Osteoblast (primary cell): ENCODE results near the gene SULF2. TPM values are rescaled to one million over a fixed set of nuclear protein-coding genes. Genes with fewer than 3 reads are reported as not detected.

Experiments
- DNase-seq: peaks from one replicate; pipeline ENCODE4 v3.0.0; 2011; ENCODE audit warnings: low spot score, mixed read lengths; ENCODE audit not compliant: insufficient read length; ENCODE audit errors: missing footprints
- H2AFZ ChIP-seq: 2 replicates; pipeline ENCODE4 v1.6.0; 2011; ENCODE audit warnings: mild to moderate bottlenecking, low read length
- H3K27ac ChIP-seq: 2 replicates; pipeline ENCODE4 v1.5.1; 2011; ENCODE audit warnings: mild to moderate bottlenecking, low read depth, low read length, moderate library complexity
- H3K27me3 ChIP-seq: 2 replicates; pipeline ENCODE4 v1.6.0; 2012; ENCODE audit warnings: mild to moderate bottlenecking, control low read depth, inconsistent platforms, low read length, moderate library complexity; ENCODE audit not compliant: insufficient read depth
- H3K36me3 ChIP-seq: 2 replicates; pipeline ENCODE4 v1.5.1; 2011; ENCODE audit warnings: mild to moderate bottlenecking, low read length, control low read depth, moderate library complexity; ENCODE audit not compliant: insufficient read depth
- H3K4me1 ChIP-seq: 2 replicates; pipeline ENCODE4 v1.5.1; 2011; ENCODE audit warnings: mild to moderate bottlenecking, low read length, control low read depth, moderate library complexity; ENCODE audit not compliant: insufficient read depth
- H3K4me2 ChIP-seq: 2 replicates; pipeline ENCODE4 v1.6.0; 2011; ENCODE audit warnings: mild to moderate bottlenecking, low read length; ENCODE audit not compliant: insufficient read depth
- H3K4me3 ChIP-seq: fragments of 200-600 bp; sonication (generic); 3 replicates; pipeline ENCODE4 v1.5.1; 2012; ENCODE audit warnings: mild to moderate bottlenecking, low read length, inconsistent platforms; ENCODE audit not compliant: insufficient read depth
- H3K79me2 ChIP-seq: 2 replicates; pipeline ENCODE4 v1.6.0; 2012; ENCODE audit warnings: mild to moderate bottlenecking, low read length, control low read depth, inconsistent platforms; ENCODE audit not compliant: insufficient read depth
- H3K9me3 ChIP-seq: 2 replicates; pipeline ENCODE4 v1.5.1; 2011; ENCODE audit warnings: low read depth, low read length, control low read depth
- H4K20me1 ChIP-seq: 2 replicates; pipeline ENCODE4 v1.6.0; 2012; ENCODE audit warnings: mild to moderate bottlenecking, low read length, control low read depth; ENCODE audit not compliant: insufficient read depth
- total RNA-seq: library from RNA; depleted of rRNA; stranded (reverse); fragments of >200 nt; gene quantifications from 2 replicates; pipeline ENCODE4 v1.2.3, GENCODE V29; 2012
- TF ChIP-seq, protein P1 (sequence below): IDR thresholded peaks from 2 replicates; pipeline ENCODE4 v1.5.1; 2011; ENCODE audit warnings: mild to moderate bottlenecking, low read depth, low read length, moderate library complexity; ENCODE audit errors: extremely low read depth

The SULF2 gene
- total RNA-seq, 1 donor: 102 TPM

GRCh38 chr20:47815416-47815806 lies 30.1 kb upstream of the SULF2 start:
- H3K9me3 ChIP-seq: no peaks in the 10 kb centered on the region
- no peak overlapping the region for H3K4me3 ChIP-seq
- H3K4me2 ChIP-seq: no peak overlapping the region
- H3K27ac ChIP-seq: no peak overlapping the region
- H3K27me3 ChIP-seq: peaks cover 47% of the 10 kb centered on the region
- H3K36me3 ChIP-seq: no peaks in the 10 kb centered on the region
- no peak overlapping the region for H2AFZ ChIP-seq
- no peak for DNase-seq
- no peaks in the 10 kb centered on the region for H3K79me2 ChIP-seq
- no peaks in the 10 kb centered on the region for H4K20me1 ChIP-seq
- TF ChIP-seq, protein P1, sequence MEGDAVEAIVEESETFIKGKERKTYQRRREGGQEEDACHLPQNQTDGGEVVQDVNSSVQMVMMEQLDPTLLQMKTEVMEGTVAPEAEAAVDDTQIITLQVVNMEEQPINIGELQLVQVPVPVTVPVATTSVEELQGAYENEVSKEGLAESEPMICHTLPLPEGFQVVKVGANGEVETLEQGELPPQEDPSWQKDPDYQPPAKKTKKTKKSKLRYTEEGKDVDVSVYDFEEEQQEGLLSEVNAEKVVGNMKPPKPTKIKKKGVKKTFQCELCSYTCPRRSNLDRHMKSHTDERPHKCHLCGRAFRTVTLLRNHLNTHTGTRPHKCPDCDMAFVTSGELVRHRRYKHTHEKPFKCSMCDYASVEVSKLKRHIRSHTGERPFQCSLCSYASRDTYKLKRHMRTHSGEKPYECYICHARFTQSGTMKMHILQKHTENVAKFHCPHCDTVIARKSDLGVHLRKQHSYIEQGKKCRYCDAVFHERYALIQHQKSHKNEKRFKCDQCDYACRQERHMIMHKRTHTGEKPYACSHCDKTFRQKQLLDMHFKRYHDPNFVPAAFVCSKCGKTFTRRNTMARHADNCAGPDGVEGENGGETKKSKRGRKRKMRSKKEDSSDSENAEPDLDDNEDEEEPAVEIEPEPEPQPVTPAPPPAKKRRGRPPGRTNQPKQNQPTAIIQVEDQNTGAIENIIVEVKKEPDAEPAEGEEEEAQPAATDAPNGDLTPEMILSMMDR: no peak
- H3K4me1 ChIP-seq: no peaks in the 10 kb centered on the region

DNA sequence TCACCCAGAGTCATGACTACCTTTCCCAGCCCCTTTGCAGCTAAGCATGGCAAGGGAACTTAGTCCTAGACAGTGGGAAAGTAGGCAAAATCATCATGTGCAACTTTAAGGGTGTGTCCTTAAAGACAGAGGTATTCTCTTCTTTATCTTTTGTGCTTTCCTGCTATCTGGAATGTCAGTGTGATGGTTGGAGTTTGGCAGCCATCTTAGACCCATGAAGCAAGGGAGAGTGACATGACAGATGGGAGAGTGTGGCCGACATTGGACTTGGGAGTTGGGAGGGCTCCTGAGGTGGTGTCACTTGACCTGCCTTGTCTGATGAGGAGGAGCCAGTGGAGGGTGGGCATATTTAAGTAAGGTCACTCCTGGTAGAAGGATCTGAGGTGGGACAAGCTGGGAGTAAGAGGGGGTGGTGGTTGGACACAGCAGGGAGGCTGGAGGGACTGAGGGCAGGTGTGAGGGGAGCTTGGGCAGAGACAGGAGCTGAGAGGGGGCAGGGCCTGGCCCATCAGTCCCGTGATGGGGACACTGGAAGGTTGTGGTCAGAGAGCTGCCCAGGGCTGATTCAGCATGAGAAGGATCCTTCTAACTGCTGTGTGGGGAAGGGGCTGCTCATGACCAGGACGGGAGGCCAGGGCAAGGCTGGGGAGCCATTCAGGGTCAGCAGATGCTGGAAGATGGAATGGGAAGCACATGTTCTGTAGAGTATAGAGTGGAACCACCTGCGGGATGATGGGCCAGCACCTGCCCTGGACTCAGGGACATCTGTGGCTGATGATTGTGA lies 29.5 kb upstream of the SULF2 start:
- peaks cover 53% of the 10 kb centered on the region for H3K27me3 ChIP-seq
- TF ChIP-seq, protein P1: no peak
- H3K4me3 ChIP-seq: no peak overlapping the region
- no peaks in the 10 kb centered on the region for H4K20me1 ChIP-seq
- DNase-seq: peak; percentile 49
- no peak overlapping the region for H3K27ac ChIP-seq
- H2AFZ ChIP-seq: no peak overlapping the region
- no peaks in the 10 kb centered on the region for H3K9me3 ChIP-seq
- H3K4me1 ChIP-seq: no peaks in the 10 kb centered on the region
- no peaks in the 10 kb centered on the region for H3K36me3 ChIP-seq
- no peak overlapping the region for H3K4me2 ChIP-seq
- no peaks in the 10 kb centered on the region for H3K79me2 ChIP-seq

GRCh38 chr20:47810721-47811347 lies 25.6 kb upstream of the SULF2 start:
- H3K9me3 ChIP-seq: no peaks in the 10 kb centered on the region
- H3K4me2 ChIP-seq: no peak overlapping the region
- no peaks in the 10 kb centered on the region for H4K20me1 ChIP-seq
- no peak overlapping the region for H3K27ac ChIP-seq
- H3K27me3 ChIP-seq: peaks cover 41% of the 10 kb centered on the region
- no peaks in the 10 kb centered on the region for H3K36me3 ChIP-seq
- H3K79me2 ChIP-seq: no peaks in the 10 kb centered on the region
- TF ChIP-seq, protein P1: no peak
- H3K4me3 ChIP-seq: no peak overlapping the region
- H3K4me1 ChIP-seq: no peaks in the 10 kb centered on the region
- no peak overlapping the region for H2AFZ ChIP-seq
- DNase-seq: no peak

GRCh38 chr20:47810116-47810677 lies 24.9 kb upstream of the SULF2 start:
- no peak for DNase-seq
- H3K4me2 ChIP-seq: no peak overlapping the region
- no peak overlapping the region for H3K27ac ChIP-seq
- H3K4me1 ChIP-seq: no peaks in the 10 kb centered on the region
- H4K20me1 ChIP-seq: no peaks in the 10 kb centered on the region
- H3K36me3 ChIP-seq: no peaks in the 10 kb centered on the region
- H3K27me3 ChIP-seq: peaks cover 47% of the 10 kb centered on the region
- H3K4me3 ChIP-seq: no peak overlapping the region
- H3K9me3 ChIP-seq: no peaks in the 10 kb centered on the region
- TF ChIP-seq, protein P1: no peak
- no peak overlapping the region for H2AFZ ChIP-seq
- H3K79me2 ChIP-seq: no peaks in the 10 kb centered on the region
